HepG2 (cell line): ENCODE results near the gene MIGA2. TPM values are rescaled to one million over a fixed set of nuclear protein-coding genes. Genes with fewer than 3 reads are reported as not detected.

Experiments
- CHD4 ChIP-seq: fragments of 200-600 bp; sonication (generic); IDR thresholded peaks from 2 replicates; pipeline ENCODE4 v1.7.0; 2017; ENCODE audit warnings: mild to moderate bottlenecking, low read length, borderline replicate concordance
- DMAP1 ChIP-seq: IDR thresholded peaks from 2 replicates; pipeline ENCODE4 v1.6.1; 2016
- DNMT1 ChIP-seq: sonication (generic); formaldehyde crosslinking; IDR thresholded peaks from 2 replicates; pipeline ENCODE4 v1.5.1; 2020; ENCODE audit warnings: mild to moderate bottlenecking, missing genetic modification reagents
- DNMT3B ChIP-seq: conservative IDR thresholded peaks from 2 replicates; pipeline ENCODE4 v1.6.1; 2016; ENCODE audit warnings: missing biosample characterization, control low read depth
- HMG20A ChIP-seq: IDR thresholded peaks from 2 replicates; pipeline ENCODE4 v1.6.1; 2016; ENCODE audit warnings: borderline replicate concordance
- HMG20B ChIP-seq: conservative IDR thresholded peaks from 2 replicates; pipeline ENCODE4 v1.6.1; 2016; ENCODE audit warnings: missing genetic modification reagents, missing compliant biosample characterization
- KDM3A ChIP-seq: IDR thresholded peaks from 2 replicates; pipeline ENCODE4 v1.6.1; 2018; ENCODE audit warnings: low read depth, missing compliant biosample characterization
- KLF13 ChIP-seq: sonication (generic); formaldehyde crosslinking; IDR thresholded peaks from 2 replicates; pipeline ENCODE4 v1.4.0; 2020; ENCODE audit warnings: mild to moderate bottlenecking, missing genetic modification reagents
- KLF16 ChIP-seq, 2 experiments: sonication (generic) in 1 of 2; formaldehyde crosslinking in 1 of 2; IDR thresholded peaks; 2 replicates each; pipeline versions ENCODE4 v1.6.1 to v1.8.0; 2016 to 2023; ENCODE audit warnings: missing genetic modification reagents in 2 of 2, missing compliant biosample characterization in 1 of 2
- PHF21A ChIP-seq: sonication (generic); formaldehyde crosslinking; IDR thresholded peaks from 2 replicates; pipeline ENCODE4 v1.5.0; 2020; ENCODE audit warnings: mild to moderate bottlenecking, missing genetic modification reagents
- POGZ ChIP-seq: sonication (generic); formaldehyde crosslinking; IDR thresholded peaks from 2 replicates; pipeline ENCODE4 v1.4.0; 2020; ENCODE audit warnings: mild to moderate bottlenecking, missing genetic modification reagents
- RORA ChIP-seq: sonication (generic); formaldehyde crosslinking; IDR thresholded peaks from 2 replicates; pipeline ENCODE4 v1.5.0; 2020; ENCODE audit warnings: mild to moderate bottlenecking, missing genetic modification reagents, moderate library complexity
- SATB2 ChIP-seq: sonication (generic); formaldehyde crosslinking; IDR thresholded peaks from 2 replicates; pipeline ENCODE4 v1.5.0; 2020; ENCODE audit warnings: missing genetic modification reagents
- SRF ChIP-seq: IDR thresholded peaks from 2 replicates; pipeline ENCODE4 v1.6.1; 2011; ENCODE audit warnings: mild to moderate bottlenecking, low read depth, low read length, moderate library complexity
- TRIM24 ChIP-seq: sonication (generic); formaldehyde crosslinking; IDR thresholded peaks from 2 replicates; pipeline ENCODE4 v1.8.0; 2022; ENCODE audit warnings: mild to moderate bottlenecking, missing genetic modification reagents
- ZNF296 ChIP-seq: sonication (generic); formaldehyde crosslinking; conservative IDR thresholded peaks from 2 replicates; pipeline ENCODE4 v1.5.0; 2020; ENCODE audit warnings: mild to moderate bottlenecking, missing genetic modification reagents
- ZNF30 ChIP-seq: sonication (generic); formaldehyde crosslinking; IDR thresholded peaks from 2 replicates; pipeline ENCODE4 v1.5.0; 2020; ENCODE audit warnings: mild to moderate bottlenecking, missing genetic modification reagents
- ZNF350 ChIP-seq: sonication (generic); formaldehyde crosslinking; IDR thresholded peaks from 2 replicates; pipeline ENCODE4 v1.4.0; 2020; ENCODE audit warnings: mild to moderate bottlenecking, low read depth, missing genetic modification reagents, borderline replicate concordance
- ZNF792 ChIP-seq: IDR thresholded peaks from 2 replicates; pipeline ENCODE4 v1.6.1; 2016
- polyA plus RNA-seq, 8 experiments: library from polyadenylated mRNA; depleted of rRNA in 3 of 8; stranded (reverse) in 7 of 8; unstranded in 1 of 8; fragments of >200 nt; fragmentation: Illumina TruSeq in 4 of 8; extraction: Trizol in 4 of 8; gene quantifications; 2 replicates each; pipeline versions ENCODE4 v1.2.1 to v1.2.3, GENCODE V29; 2011 to 2016; ENCODE audit warnings: low read depth in 4 of 8, missing spikeins in 1 of 8, mixed read lengths in 1 of 8; ENCODE audit not compliant: insufficient read depth in 1 of 8
- total RNA-seq, 5 experiments: library from RNA; depleted of rRNA; stranded (reverse); fragments of >200 nt; fragmentation: Illumina TruSeq; extraction: Trizol; gene quantifications; 2 replicates each; pipeline ENCODE4 v1.2.3, GENCODE V29; 2016; ENCODE audit warnings: low read depth in 1 of 5
- TF ChIP-seq, protein P1 (sequence below): IDR thresholded peaks from 2 replicates; pipeline ENCODE4 v1.6.1; 2016; ENCODE audit warnings: missing genetic modification reagents, missing compliant biosample characterization
- TF ChIP-seq, protein P2 (sequence below): sonication (generic); formaldehyde crosslinking; IDR thresholded peaks from 2 replicates; pipeline ENCODE4 v1.4.0; 2020; ENCODE audit warnings: mild to moderate bottlenecking, missing genetic modification reagents
- TF ChIP-seq, protein P3 (sequence below): IDR thresholded peaks from 2 replicates; pipeline ENCODE4 v1.6.1; 2016; ENCODE audit warnings: low read depth, missing genetic modification reagents, missing compliant biosample characterization
- TF ChIP-seq, protein P4 (sequence below): sonication (generic); formaldehyde crosslinking; IDR thresholded peaks from 2 replicates; pipeline ENCODE4 v1.8.0; 2022; ENCODE audit warnings: missing genetic modification reagents, mild to moderate bottlenecking, moderate library complexity, borderline replicate concordance

MIGA2 gene
- total and polyA plus RNA-seq, 2 of the 13 experiments (the other 11 are each of a cell fraction or from before 2014, with no cell fraction given) = 10.8 to 17.1 TPM

DNA sequence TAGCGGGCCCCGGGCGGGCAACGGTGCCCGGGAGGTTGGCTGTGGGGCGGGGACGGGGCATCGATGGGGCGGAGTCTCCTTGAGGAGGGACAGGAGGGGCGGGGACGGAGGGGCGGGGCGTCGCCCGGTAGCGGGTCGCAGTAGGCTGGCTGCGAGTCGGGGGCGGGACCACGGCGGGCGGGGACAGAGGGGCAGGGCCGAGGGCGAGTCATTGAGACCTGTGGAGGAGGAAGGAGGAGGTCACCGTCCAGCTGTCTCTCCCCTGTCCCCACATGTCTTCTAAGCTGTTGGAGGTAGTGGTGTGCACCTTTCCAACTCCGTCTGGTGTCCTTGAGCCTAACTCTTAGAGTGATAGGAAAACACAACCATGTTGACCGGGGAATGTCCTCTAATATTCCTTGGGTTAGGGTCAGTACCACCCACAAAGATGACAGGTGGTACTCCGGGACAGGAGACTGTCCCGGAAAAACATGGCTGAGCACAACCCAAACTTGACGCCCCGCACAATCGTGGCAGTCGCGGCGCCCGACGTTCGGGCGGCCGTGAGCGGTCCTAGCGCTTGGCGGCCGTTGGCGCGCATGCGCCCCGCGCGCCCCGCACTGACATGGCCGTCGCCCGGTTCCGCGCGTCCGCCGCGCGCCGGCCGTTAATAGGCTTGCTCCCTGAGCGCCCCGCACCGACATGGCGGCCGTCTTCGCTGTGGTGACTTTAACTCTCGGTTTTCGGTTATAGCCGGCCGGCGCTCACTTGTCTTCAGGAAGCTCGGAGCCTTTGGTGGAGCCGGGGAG, 74.5 kb downstream of the MIGA2 start, which contains the start of the genes CRAT and PTPA (continued):
- TF ChIP-seq DNMT3B (CRISPR knock-in tag) (peak; percentile 36; the same call in 1 of the 2 replicates), SRF (0 out of 2 replicates have a peak, but pooled peaks have one; percentile 1), HMG20B (CRISPR knock-in tag) (no peak; the same call in 1 of the 2 replicates), CHD4 (no peak), PHF21A (peak; percentile 59), RORA (CRISPR knock-in tag) (no peak), KLF16 (CRISPR knock-in tag; IDR thresholded peaks at IDR 0.05) (0 out of 4 replicates have a peak, but pooled peaks of 1 of the 2 experiments have one; percentile 7), DNMT1 (peak; percentile 55; the same call in 1 of the 2 replicates), TRIM24 (no peak), DMAP1 (CRISPR knock-in tag) (no peak; the same call in 1 of the 2 replicates), ZNF30 (CRISPR knock-in tag) (0 out of 2 replicates have a peak, but pooled peaks have one; percentile 21), KDM3A (CRISPR knock-in tag) (no peak), POGZ (CRISPR knock-in tag) (no peak), ZNF792 (CRISPR knock-in tag) (no peak; the same call in 1 of the 2 replicates), KLF13 (CRISPR knock-in tag) (no peak), ZNF296 (CRISPR knock-in tag) (no peak), HMG20A (CRISPR knock-in tag) (no peak), SATB2 (CRISPR knock-in tag) (peak; percentile 40; the same call in 1 of the 2 replicates), ZNF350 (CRISPR knock-in tag) (no peak)
- TF ChIP-seq, protein P1, sequence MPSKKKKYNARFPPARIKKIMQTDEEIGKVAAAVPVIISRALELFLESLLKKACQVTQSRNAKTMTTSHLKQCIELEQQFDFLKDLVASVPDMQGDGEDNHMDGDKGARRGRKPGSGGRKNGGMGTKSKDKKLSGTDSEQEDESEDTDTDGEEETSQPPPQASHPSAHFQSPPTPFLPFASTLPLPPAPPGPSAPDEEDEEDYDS (CRISPR knock-in tag) = peak; percentile 66
- TF ChIP-seq, protein P2, sequence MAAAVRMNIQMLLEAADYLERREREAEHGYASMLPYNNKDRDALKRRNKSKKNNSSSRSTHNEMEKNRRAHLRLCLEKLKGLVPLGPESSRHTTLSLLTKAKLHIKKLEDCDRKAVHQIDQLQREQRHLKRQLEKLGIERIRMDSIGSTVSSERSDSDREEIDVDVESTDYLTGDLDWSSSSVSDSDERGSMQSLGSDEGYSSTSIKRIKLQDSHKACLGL (CRISPR knock-in tag) = no peak
- TF ChIP-seq, protein P3, sequence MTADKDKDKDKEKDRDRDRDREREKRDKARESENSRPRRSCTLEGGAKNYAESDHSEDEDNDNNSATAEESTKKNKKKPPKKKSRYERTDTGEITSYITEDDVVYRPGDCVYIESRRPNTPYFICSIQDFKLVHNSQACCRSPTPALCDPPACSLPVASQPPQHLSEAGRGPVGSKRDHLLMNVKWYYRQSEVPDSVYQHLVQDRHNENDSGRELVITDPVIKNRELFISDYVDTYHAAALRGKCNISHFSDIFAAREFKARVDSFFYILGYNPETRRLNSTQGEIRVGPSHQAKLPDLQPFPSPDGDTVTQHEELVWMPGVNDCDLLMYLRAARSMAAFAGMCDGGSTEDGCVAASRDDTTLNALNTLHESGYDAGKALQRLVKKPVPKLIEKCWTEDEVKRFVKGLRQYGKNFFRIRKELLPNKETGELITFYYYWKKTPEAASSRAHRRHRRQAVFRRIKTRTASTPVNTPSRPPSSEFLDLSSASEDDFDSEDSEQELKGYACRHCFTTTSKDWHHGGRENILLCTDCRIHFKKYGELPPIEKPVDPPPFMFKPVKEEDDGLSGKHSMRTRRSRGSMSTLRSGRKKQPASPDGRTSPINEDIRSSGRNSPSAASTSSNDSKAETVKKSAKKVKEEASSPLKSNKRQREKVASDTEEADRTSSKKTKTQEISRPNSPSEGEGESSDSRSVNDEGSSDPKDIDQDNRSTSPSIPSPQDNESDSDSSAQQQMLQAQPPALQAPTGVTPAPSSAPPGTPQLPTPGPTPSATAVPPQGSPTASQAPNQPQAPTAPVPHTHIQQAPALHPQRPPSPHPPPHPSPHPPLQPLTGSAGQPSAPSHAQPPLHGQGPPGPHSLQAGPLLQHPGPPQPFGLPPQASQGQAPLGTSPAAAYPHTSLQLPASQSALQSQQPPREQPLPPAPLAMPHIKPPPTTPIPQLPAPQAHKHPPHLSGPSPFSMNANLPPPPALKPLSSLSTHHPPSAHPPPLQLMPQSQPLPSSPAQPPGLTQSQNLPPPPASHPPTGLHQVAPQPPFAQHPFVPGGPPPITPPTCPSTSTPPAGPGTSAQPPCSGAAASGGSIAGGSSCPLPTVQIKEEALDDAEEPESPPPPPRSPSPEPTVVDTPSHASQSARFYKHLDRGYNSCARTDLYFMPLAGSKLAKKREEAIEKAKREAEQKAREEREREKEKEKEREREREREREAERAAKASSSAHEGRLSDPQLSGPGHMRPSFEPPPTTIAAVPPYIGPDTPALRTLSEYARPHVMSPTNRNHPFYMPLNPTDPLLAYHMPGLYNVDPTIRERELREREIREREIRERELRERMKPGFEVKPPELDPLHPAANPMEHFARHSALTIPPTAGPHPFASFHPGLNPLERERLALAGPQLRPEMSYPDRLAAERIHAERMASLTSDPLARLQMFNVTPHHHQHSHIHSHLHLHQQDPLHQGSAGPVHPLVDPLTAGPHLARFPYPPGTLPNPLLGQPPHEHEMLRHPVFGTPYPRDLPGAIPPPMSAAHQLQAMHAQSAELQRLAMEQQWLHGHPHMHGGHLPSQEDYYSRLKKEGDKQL (CRISPR knock-in tag) = no peak
- TF ChIP-seq, protein P4, sequence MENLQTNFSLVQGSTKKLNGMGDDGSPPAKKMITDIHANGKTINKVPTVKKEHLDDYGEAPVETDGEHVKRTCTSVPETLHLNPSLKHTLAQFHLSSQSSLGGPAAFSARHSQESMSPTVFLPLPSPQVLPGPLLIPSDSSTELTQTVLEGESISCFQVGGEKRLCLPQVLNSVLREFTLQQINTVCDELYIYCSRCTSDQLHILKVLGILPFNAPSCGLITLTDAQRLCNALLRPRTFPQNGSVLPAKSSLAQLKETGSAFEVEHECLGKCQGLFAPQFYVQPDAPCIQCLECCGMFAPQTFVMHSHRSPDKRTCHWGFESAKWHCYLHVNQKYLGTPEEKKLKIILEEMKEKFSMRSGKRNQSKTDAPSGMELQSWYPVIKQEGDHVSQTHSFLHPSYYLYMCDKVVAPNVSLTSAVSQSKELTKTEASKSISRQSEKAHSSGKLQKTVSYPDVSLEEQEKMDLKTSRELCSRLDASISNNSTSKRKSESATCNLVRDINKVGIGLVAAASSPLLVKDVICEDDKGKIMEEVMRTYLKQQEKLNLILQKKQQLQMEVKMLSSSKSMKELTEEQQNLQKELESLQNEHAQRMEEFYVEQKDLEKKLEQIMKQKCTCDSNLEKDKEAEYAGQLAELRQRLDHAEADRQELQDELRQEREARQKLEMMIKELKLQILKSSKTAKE (CRISPR knock-in tag) = no peak
